Right atrium auricular region (tissue), 2 donors: ENCODE measurements around the gene NDST3. TPM values are rescaled to one million over a fixed set of nuclear protein-coding genes. Genes with fewer than 3 reads are reported as not detected.
A peak's percentile ranks its signal among the peaks of the same experiment; 100 is the strongest.

Source experiments
- DNase-seq: peaks from one replicate; pipeline ENCODE4 v3.0.0-alpha.2; 2019; ENCODE audit warnings: low spot score
- H3K27ac ChIP-seq, 2 donors: fragments of 200-600 bp; sonication (generic); 1 replicate in 1 of 2; 2 replicates in 1 of 2; pipeline ENCODE4 v1.5.1; 2016 to 2019
- H3K27me3 ChIP-seq, 2 donors: fragments of 200-600 bp; sonication (generic); one replicate each; pipeline versions ENCODE4 v1.5.1 to v1.6.0; 2017 to 2019
- H3K36me3 ChIP-seq: fragments of 200-600 bp; sonication (generic); one replicate; pipeline ENCODE4 v1.5.1; 2016
- H3K4me1 ChIP-seq, 2 donors: fragments of 200-600 bp; sonication (generic); one replicate each; pipeline versions ENCODE4 v1.5.1 to v1.6.0; 2017 to 2019
- H3K4me3 ChIP-seq, 2 donors: fragments of 200-600 bp; sonication (generic); 1 replicate in 1 of 2; 2 replicates in 1 of 2; pipeline ENCODE4 v1.5.1; 2017 to 2019; ENCODE audit warnings: mild to moderate bottlenecking in 1 of 2, moderate library complexity in 1 of 2
- H3K9me3 ChIP-seq, 2 donors: fragments of 200-600 bp; sonication (generic); one replicate each; pipeline ENCODE4 v1.5.1; 2019
- CTCF ChIP-seq, 2 donors: fragments of 200-600 bp; sonication (generic); IDR thresholded peaks; one replicate each; pipeline ENCODE4 v1.5.1; 2019; ENCODE audit warnings: antibody characterized with exemption in 2 of 2
- total RNA-seq, 2 donors: library from RNA; depleted of rRNA; stranded (reverse); fragments of >200 nt; gene quantifications; one replicate each; pipeline ENCODE4 v1.1.0, GENCODE V29; 2016

The NDST3 gene
- total RNA-seq, 2 donors from 2014 or later: 0.15 TPM; not detected in 1

GRCh38 chr4:118280501-118281218, 246.4 kb downstream of the NDST3 start:
- TF ChIP-seq CTCF (IDR thresholded peaks at IDR 0.05): peak; percentile 19 to 68
- Histone ChIP-seq H3K4me1 (peaks cover 0 to 29% of the 10 kb centered on the region in 2 donors), H3K36me3 (no peaks in the 10 kb centered on the region), H3K27ac (peak overlapping the region in 1 of 2 donors; percentile 42), H3K9me3 (no peaks in the 10 kb centered on the region), H3K27me3 (no peaks in the 10 kb centered on the region), H3K4me3 (no peak overlapping the region)
- DNase-seq: no peak

- Histone ChIP-seq H3K9me3 (no peaks in the 10 kb centered on the region), H3K27me3 (no peaks in the 10 kb centered on the region), H3K27ac (peak overlapping the region in 1 of 2 donors; percentile 42), H3K4me1 (peaks cover 0 to 29% of the 10 kb centered on the region in 2 donors), H3K4me3 (no peak overlapping the region), H3K36me3 (no peaks in the 10 kb centered on the region)
- no peak for DNase-seq
- TF ChIP-seq CTCF (IDR thresholded peaks at IDR 0.05): no peak
Observed at GRCh38 chr4:118281611-118282442, 247.5 kb downstream of the NDST3 start.

GRCh38 chr4:118282692-118283091, 248.4 kb downstream of the NDST3 start:
- no peak for DNase-seq
- no peaks in the 10 kb centered on the region for H3K27me3 ChIP-seq
- H3K27ac ChIP-seq: no peak overlapping the region
- no peaks in the 10 kb centered on the region for H3K9me3 ChIP-seq
- H3K4me3 ChIP-seq: no peak overlapping the region
- no peaks in the 10 kb centered on the region for H3K36me3 ChIP-seq
- peaks cover 0 to 29% of the 10 kb centered on the region in 2 donors for H3K4me1 ChIP-seq
- TF ChIP-seq CTCF (IDR thresholded peaks at IDR 0.05): no peak

GRCh38 chr4:118284169-118284568, 249.9 kb downstream of the NDST3 start:
- H3K4me1 ChIP-seq: peaks cover 0 to 29% of the 10 kb centered on the region in 2 donors
- no peak overlapping the region for H3K27ac ChIP-seq
- no peak for TF ChIP-seq CTCF (IDR thresholded peaks at IDR 0.05)
- no peaks in the 10 kb centered on the region for H3K27me3 ChIP-seq
- H3K9me3 ChIP-seq: no peaks in the 10 kb centered on the region
- H3K4me3 ChIP-seq: no peak overlapping the region
- no peaks in the 10 kb centered on the region for H3K36me3 ChIP-seq
- DNase-seq: no peak

- Histone ChIP-seq H3K36me3 (no peaks in the 10 kb centered on the region), H3K4me3 (no peak overlapping the region), H3K9me3 (no peaks in the 10 kb centered on the region), H3K4me1 (peaks cover 0 to 11% of the 10 kb centered on the region in 2 donors), H3K27me3 (no peaks in the 10 kb centered on the region), H3K27ac (no peak overlapping the region)
- DNase-seq: no peak
- no peak for TF ChIP-seq CTCF (IDR thresholded peaks at IDR 0.05)
Observed at GRCh38 chr4:118285931-118286330, 251.6 kb downstream of the NDST3 start.
